Loucy (cell line): ENCODE data around the gene ARHGAP24.

ENCODE experiments used
- H2AFZ ChIP-seq: fragments of 200-600 bp; sonication (generic); 2 replicates; pipeline ENCODE4 v1.6.0; 2016; ENCODE audit warnings: antibody characterized with exemption, mild to moderate bottlenecking, low read length, moderate library complexity
- H3F3A ChIP-seq: fragments of 200-600 bp; 2 replicates; pipeline ENCODE4 v1.6.0; 2016; ENCODE audit warnings: antibody characterized with exemption, low read depth, mild to moderate bottlenecking
- H3K27me3 ChIP-seq: fragments of 200-600 bp; sonication (generic); 2 replicates; pipeline ENCODE4 v1.6.1; 2014; ENCODE audit warnings: low read length, mild to moderate bottlenecking; ENCODE audit not compliant: insufficient read depth, poor library complexity, severe bottlenecking
- H3K36me3 ChIP-seq: fragments of 200-600 bp; sonication (generic); 2 replicates; pipeline ENCODE4 v1.6.1; 2016; ENCODE audit warnings: low read length; ENCODE audit not compliant: insufficient read depth
- H3K4me1 ChIP-seq: fragments of 200-600 bp; sonication (generic); 2 replicates; pipeline ENCODE4 v1.5.1; 2014; ENCODE audit warnings: low read length, mild to moderate bottlenecking; ENCODE audit not compliant: insufficient read depth, poor library complexity, severe bottlenecking
- H3K4me2 ChIP-seq: fragments of 200-600 bp; sonication (generic); 2 replicates; pipeline ENCODE4 v1.6.0; 2014; ENCODE audit warnings: antibody characterized with exemption, low read length, low read depth, mild to moderate bottlenecking; ENCODE audit not compliant: poor library complexity, severe bottlenecking
- H3K4me3 ChIP-seq: fragments of 200-600 bp; sonication (generic); 2 replicates; pipeline ENCODE4 v1.5.1; 2014; ENCODE audit warnings: low read length, mild to moderate bottlenecking, mixed read lengths; ENCODE audit not compliant: poor library complexity, severe bottlenecking
- H3K79me2 ChIP-seq: fragments of 200-600 bp; sonication (generic); 2 replicates; pipeline ENCODE4 v1.6.1; 2014; ENCODE audit warnings: low read length; ENCODE audit not compliant: insufficient read depth
- H3K9ac ChIP-seq: fragments of 200-600 bp; sonication (generic); 2 replicates; pipeline ENCODE4 v1.6.0; 2014; ENCODE audit warnings: mild to moderate bottlenecking, low read depth, low read length, moderate library complexity; ENCODE audit not compliant: poor library complexity, severe bottlenecking
- H3K9me2 ChIP-seq: fragments of 200-600 bp; sonication (generic); replicated peaks from 2 replicates; pipeline ENCODE4 v1.6.1; 2016; ENCODE audit warnings: low read depth, low read length, mixed read lengths
- H3K9me3 ChIP-seq: fragments of 200-600 bp; sonication (generic); 2 replicates; pipeline ENCODE4 v1.6.1; 2014; ENCODE audit warnings: mild to moderate bottlenecking, antibody characterized with exemption, low read length, low read depth; ENCODE audit not compliant: insufficient read depth
- H4K20me1 ChIP-seq: fragments of 200-600 bp; sonication (generic); 2 replicates; pipeline ENCODE4 v1.6.0; 2014; ENCODE audit warnings: antibody characterized with exemption, low read length, mild to moderate bottlenecking; ENCODE audit not compliant: insufficient read depth, poor library complexity, severe bottlenecking
- CTCF ChIP-seq: fragments of 200-600 bp; sonication (generic); conservative IDR thresholded peaks from 2 replicates; pipeline ENCODE4 v1.5.1; 2014; ENCODE audit warnings: mild to moderate bottlenecking, antibody characterized with exemption, low read length
- EZH2phosphoT487 ChIP-seq: fragments of 200-600 bp; IDR thresholded peaks from 2 replicates; pipeline ENCODE4 v1.6.1; 2018; ENCODE audit warnings: antibody characterized with exemption, mild to moderate bottlenecking, moderate library complexity, borderline replicate concordance

ARHGAP24 gene

GRCh38 chr4:85595796-85596559 is 121.0 kb downstream of the ARHGAP24 start:
- Histone ChIP-seq H3K4me2 (no peak overlapping the region), H3K4me1 (no peaks in the 10 kb centered on the region), H3K27me3 (no peaks in the 10 kb centered on the region), H2AFZ (no peak overlapping the region), H3K4me3 (no peak overlapping the region), H3K9me2 (no peaks in the 10 kb centered on the region), H3F3A (no peaks in the 10 kb centered on the region), H3K36me3 (no peaks in the 10 kb centered on the region), H3K9me3 (no peaks in the 10 kb centered on the region), H4K20me1 (no peaks in the 10 kb centered on the region), H3K9ac (no peak overlapping the region), H3K79me2 (no peaks in the 10 kb centered on the region)
- TF ChIP-seq CTCF (no peak), EZH2phosphoT487 (no peak)

GRCh38 chr4:85598936-85599335 is 124.0 kb downstream of the ARHGAP24 start:
- Histone ChIP-seq H3K36me3 (no peaks in the 10 kb centered on the region), H3K79me2 (no peaks in the 10 kb centered on the region), H3F3A (no peaks in the 10 kb centered on the region), H3K27me3 (no peaks in the 10 kb centered on the region), H3K4me1 (no peaks in the 10 kb centered on the region), H4K20me1 (no peaks in the 10 kb centered on the region), H3K9me2 (no peaks in the 10 kb centered on the region), H3K9me3 (no peaks in the 10 kb centered on the region), H3K4me2 (no peak overlapping the region), H2AFZ (no peak overlapping the region), H3K9ac (no peak overlapping the region), H3K4me3 (no peak overlapping the region)
- TF ChIP-seq EZH2phosphoT487 (no peak), CTCF (no peak)

- no peak for TF ChIP-seq CTCF
- no peak for TF ChIP-seq EZH2phosphoT487
- Histone ChIP-seq H3K36me3 (no peaks in the 10 kb centered on the region), H3K9me2 (no peaks in the 10 kb centered on the region), H3K9me3 (no peaks in the 10 kb centered on the region), H3K79me2 (no peaks in the 10 kb centered on the region), H3K4me2 (no peak overlapping the region), H4K20me1 (no peaks in the 10 kb centered on the region), H3K4me1 (no peaks in the 10 kb centered on the region), H3K4me3 (no peak overlapping the region), H3K9ac (no peak overlapping the region), H3F3A (no peaks in the 10 kb centered on the region), H2AFZ (no peak overlapping the region), H3K27me3 (no peaks in the 10 kb centered on the region)
Measured at GRCh38 chr4:85600501-85600900, 125.6 kb downstream of the ARHGAP24 start.
